GM12874 (cell line): Measurements from ENCODE around the gene ATG14.

ENCODE experiments used
- TF ChIP-seq, protein P1 (sequence below): IDR thresholded peaks from 2 replicates; pipeline ENCODE4 v1.5.1; 2011; ENCODE audit warnings: low read depth, mild to moderate bottlenecking, control low read depth, low read length, moderate library complexity; ENCODE audit not compliant: insufficient read depth

ATG14 gene

DNA sequence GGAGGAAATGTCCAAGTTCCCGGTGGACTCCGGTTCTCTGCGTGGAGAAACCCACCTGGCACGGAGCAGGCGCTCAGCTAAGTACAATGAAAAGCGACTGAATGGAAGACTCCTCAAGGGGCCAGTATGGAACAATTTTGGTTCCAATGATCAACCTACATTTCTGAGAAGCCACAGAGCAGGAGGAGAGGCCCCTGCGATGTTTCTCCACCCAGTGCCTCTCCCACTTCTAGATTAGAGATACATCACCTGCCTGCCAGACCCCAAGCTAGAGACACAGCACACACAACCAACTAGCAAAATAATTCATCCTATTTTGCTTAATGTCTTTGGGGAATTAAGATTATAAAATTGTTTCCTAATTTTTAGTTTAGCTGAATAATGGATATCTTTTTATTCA lies 38.8 kb downstream of the ATG14 start:
- TF ChIP-seq, protein P1, sequence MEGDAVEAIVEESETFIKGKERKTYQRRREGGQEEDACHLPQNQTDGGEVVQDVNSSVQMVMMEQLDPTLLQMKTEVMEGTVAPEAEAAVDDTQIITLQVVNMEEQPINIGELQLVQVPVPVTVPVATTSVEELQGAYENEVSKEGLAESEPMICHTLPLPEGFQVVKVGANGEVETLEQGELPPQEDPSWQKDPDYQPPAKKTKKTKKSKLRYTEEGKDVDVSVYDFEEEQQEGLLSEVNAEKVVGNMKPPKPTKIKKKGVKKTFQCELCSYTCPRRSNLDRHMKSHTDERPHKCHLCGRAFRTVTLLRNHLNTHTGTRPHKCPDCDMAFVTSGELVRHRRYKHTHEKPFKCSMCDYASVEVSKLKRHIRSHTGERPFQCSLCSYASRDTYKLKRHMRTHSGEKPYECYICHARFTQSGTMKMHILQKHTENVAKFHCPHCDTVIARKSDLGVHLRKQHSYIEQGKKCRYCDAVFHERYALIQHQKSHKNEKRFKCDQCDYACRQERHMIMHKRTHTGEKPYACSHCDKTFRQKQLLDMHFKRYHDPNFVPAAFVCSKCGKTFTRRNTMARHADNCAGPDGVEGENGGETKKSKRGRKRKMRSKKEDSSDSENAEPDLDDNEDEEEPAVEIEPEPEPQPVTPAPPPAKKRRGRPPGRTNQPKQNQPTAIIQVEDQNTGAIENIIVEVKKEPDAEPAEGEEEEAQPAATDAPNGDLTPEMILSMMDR, result no peak

DNA sequence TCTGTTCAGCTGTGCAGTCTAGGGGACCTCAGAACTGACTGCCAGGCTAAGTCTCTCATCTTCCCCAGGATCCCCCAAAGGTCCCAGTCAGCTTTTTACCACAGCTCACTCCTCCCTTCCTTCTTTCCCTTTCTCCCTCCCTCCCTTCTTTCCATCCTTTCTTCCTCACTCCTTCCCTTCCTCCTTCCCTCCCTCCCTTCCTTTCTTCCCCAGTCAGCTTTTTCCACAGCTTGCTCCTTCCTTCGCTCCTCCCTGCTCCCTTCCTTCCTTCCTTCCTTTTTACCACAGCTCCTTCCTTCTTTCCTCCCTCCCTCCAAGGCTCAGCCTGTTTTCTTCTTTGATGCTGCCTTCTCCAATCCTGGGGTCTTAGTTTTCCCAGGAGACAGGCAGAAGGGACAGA lies 39.2 kb downstream of the ATG14 start:
- TF ChIP-seq, protein P1, result no peak

DNA sequence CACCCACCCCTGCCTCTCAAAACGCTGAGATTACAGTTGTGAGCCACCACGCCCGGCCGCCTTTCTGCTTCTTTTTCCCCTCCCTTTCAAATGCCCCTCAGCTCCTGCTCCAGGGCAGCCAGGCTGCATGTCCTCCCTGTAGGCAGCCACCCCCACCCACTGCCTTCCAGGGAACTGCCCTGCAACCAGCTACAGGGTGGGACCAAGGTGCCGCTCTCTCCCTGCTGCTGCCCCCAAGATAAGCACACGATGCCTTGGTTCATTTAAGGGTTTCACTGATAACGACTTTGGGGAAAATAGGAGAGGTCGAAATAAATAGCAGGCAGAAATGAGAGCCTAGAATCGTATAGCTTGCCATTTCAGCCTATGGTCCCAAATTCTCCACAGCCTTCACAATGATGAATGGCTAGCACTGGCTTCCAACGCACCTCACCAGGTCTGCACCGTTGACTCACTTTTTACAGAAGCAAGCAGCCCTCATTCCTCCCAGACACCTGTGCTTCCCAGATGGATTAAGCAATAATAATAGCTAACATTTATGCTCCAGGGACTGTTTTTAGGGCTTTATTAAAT lies 40.7 kb downstream of the ATG14 start:
- TF ChIP-seq, protein P1, result no peak

DNA sequence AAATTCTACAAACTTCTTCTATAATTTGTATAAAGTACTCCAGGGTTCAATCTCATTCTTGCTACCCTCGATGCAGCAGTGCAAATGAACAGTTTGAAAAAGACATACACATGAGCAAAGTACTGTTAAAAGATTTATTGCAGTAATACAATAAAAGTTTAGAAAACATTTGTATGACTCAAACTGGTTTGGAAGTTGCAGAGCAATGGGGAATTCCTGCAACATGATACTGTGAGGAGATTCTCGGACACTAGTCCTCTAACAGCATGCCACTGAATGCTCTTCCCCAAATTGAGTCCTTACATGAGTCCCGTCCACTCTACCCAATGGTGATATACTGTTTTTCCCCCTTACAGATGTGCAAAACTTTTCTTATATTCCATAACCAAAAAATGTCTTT lies 45.4 kb downstream of the ATG14 start:
- TF ChIP-seq, protein P1, result no peak

DNA sequence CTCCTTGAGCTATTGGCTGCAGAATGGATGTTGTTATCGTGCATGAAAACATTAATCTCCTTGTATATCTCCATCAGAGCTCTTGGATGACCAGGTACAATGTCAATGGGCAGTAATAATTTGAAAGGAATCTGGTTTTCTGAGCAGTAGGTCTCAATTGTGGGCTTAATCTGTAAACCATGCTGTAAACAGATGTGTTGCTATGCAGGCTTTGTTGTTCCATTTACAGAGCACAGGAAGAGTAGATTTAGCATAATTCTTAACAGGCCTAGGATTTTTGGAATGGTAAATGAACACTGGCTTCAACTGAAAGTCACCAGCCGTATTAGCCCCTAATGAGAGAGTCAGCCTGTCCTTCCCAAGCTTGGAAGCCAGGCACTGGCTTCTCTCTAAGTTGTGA lies 50.4 kb downstream of the ATG14 start:
- TF ChIP-seq, protein P1, result no peak

DNA sequence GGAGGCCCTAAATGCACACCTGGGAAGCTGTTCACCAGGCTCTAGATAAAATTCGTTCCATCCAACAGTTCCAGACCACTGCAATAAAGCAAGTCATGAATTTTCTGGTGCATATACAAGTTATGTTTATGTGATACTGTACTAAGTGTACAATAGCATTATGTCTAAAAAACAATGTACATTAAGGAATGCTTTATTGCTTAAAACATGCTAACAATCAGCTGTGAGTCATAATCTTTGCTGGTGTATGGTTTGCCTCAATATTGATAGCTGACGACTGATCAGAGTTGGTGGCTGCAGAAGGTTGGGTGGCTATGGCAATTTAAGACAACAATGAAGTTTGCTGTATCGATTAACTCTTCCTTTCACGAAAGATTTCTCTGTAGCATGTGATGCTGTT lies 52.3 kb downstream of the ATG14 start:
- TF ChIP-seq, protein P1, result no peak

DNA sequence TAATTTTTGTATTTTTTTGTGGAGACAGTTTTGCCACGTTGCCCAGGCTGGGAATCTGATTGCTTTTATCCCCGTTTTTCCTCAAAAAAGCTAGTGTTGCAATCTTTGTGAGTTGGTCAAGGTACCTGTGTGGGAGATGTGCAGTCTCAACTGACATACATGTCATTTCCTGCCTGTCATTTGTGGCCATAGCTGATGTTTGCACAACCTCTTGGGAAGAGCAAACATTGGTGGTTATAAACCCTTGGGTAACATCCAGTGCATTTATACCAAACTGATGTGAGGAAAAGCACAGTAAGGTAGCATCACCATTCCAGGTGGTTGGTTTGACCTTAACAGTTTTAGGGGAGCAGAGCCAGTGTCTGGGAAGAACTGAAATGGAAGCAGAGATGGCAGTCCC lies 54.7 kb downstream of the ATG14 start:
- TF ChIP-seq, protein P1, result no peak
